ENCODE measurements around the gene CXXC4.

CXXC4 gene

DNA sequence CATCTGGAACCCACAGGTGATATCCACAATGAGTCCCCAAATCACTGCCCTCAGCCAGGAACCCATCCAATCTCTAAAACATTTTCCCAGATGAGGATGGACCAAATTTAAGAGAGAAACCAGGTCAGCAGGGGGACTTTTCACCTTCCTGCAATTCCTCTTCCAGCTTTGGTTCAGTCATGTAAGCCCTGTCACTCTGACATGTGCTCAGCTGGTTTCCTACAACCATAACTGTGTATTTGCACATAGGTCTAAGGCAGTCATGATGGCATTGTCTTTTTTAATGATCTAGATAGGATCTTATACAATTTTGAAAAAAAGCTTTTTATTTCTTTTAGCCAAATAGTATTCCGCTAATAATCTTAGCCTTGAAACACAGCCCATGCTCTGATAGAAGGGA is 6.5 kb downstream of the CXXC4 start:
- DNase-seq (ENCODE audit: low spot score) = no peak

DNA sequence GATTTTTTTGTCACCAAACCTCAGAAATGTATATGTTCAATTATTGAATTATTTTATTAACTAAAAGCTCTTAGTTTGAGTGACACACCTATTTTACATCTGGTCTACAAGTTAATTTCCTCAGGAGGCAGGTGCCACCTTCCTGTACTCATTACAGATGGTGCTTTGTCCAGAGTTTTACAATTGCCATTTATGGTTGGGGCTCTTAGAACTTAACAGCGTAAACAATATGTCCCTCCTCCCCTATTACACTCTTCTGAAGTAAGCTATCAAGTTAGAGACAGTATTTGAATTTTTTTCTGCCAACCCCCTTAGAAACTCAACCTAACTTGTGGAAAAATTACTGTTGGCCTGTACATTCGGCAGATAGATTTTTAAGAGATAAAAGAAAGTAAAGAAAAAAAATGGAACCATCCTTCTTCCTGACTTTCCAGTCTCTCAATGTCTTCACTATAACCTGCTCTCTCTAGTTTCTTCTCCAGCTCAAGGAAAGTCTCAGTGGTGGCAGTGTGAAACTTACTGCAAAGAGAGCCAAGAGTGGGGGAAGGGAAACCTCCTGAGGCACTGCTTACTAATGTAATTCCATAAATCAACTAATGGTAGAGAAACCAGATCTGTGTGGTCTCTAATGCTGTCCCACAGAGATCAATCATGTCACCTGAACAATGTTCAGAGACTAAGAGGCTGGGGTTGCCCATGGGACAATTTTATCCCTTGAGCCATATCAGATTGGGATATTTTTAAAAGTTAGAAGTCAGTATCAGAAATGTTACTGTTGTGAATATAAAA is 7.8 kb downstream of the CXXC4 start:
- DNase-seq (ENCODE audit: low spot score) = no peak

DNA sequence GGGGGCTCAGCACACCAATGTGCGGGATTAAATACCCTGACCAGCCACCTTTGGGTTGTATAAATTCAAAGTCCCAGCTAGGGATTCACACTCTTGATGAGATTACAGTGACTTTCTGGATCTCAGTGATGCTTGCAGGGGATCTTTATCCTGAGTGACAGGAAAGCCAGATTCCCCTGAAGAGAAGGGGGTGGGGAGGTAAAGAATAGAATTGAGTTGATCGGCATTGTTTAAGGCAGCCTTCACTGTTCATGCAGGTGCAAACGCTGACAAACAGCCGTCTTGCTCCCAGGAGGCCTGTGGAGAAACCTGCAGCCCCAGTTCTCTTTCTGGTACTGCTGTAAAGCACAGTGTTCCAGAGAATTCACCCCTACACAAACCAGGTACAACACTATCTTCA is 19.0 kb downstream of the CXXC4 start:
- DNase-seq (ENCODE audit: low spot score) = no peak

DNA sequence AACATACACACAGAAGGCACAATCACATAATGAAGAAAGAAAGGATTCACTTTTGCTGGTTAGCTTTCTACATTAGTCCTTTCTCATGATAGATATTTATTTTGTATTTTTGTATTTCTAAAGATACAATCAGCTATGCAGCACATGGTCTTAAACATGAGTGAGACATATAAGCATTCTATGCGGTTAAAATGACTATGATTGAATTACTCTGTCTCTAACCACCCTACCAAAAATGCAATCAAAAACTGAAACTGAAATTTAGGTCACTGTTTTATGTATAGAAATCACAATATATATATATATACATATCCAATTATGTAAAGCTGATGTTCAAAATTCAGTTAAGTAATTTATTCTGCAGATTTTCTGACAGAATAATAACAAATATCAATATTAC is 21.9 kb downstream of the CXXC4 start:
- DNase-seq (ENCODE audit: low spot score) = no peak

DNA sequence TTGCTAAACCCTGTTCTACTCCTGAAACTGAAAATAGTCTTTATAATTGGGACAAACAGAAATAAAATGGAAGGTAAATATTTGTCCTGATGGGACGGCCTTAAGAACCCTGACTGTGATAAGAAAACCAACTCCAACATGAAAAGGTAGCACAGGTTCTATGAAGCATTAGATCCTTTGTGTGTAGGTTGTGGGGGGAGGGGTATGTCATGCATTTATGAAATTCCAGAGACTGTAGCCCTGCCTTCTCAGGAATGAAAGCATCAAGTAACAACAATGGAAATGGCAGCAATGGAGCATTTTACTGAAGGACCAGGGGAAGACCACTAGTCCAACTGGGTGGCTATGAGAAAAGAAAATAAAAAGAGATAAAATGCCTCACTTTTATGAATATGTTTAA is 23.9 kb downstream of the CXXC4 start:
- no peak for DNase-seq (ENCODE audit: low spot score)

DNA sequence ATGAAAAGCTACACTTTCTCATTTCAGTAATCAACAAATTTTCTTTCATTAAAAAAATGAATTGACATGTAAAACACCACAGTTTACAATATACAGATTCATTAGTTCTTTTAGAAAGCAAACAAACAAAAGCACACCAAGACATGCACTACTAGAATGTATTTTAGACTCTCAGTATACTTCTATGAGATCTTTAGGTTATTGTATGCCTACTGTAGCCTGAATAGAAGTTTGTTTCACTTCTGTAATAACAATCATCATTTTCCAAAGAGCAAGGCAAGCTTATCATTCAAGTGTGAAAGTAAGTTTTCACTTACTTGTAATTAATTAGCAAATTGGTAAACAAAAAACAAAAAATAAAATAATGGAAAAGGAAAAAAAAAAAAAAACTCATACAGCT is 24.9 kb downstream of the CXXC4 start:
- DNase-seq (ENCODE audit: low spot score) = no peak

DNA sequence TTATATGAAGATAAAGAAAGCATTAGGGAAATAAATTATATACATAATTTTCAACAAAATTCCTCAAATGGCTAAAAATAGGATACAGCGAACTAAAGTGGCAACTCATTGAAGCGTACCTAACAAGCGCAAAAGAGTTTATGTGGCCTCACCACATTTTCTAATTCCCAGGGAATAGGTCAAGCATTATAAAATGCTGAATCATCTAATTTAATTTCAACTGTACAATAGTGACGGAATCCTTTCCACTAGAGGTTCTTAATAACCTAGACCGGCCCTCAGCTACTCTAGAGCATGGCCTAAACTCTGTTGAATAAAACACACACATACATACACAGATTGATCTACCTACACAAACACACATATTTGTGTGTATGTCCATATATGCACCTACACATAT is 29.1 kb downstream of the CXXC4 start:
- no peak for DNase-seq (ENCODE audit: low spot score)

DNA sequence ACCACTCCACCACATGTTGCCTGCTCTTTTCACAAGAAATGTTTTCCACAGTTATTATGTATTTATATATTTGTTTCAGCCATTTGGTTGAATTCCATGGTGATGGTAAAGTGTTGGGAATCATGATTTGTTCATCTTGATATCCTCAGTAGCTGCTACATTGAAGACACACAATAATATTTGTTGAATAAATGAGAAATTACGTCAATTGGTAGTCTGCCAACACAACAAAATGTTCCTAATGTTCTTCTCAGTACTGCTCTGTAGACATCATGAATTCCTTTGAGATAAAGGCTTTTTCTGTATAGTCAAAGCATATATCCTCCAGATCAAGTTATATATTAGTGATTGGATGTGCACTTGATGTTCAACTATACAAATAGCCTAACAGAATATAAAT is 29.5 kb downstream of the CXXC4 start:
- DNase-seq (ENCODE audit: low spot score) = no peak

DNA sequence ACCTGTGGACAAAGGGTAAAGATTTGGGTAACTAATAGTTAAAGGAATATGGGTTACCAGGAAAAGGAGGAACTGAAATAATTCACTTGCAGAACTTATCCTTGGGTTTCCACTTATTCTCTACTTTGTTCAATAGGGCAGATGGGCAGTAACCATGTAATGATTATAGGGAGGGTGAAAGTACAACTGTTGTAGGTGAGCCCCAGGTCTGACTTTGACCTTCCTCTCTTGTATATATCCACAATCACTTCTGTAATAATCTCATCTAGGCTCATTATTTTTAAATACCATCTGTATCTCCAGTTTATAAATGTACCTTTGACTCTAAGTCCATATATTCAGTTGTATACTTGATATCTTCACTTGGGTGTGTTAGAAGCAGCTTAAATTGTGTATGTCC is 32.1 kb downstream of the CXXC4 start:
- DNase-seq (ENCODE audit: low spot score) = no peak

DNA sequence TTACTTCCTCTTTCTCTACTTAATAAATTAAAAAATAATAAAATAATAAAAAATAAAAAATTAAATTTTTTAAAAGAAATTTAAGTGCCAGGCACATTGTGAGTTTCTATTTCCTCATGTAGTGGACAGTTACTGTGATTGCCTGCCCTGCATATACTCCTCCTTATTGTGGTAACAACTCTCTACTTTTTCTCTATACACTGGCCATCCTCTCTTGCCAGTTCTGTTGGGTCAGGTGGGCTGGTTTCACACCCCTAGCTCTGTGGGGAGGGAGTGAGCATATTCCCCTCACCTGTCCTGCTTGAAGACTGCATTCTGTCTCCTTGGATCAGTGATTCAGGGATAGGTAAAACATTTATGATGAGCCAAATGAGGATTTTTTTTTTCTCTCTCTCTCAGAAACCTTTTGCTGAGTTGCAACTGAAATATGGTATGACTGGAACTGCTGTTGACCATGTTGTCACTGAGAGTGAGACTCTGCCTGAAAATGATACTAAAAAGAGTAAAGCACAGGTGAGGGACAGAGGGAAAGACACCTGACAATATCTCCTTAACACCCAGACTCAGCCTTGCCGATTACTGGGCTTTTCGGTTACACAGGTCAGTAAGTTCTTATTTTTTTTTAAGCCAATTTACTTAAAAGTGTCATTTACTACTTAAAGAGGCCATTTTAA is 37.2 kb downstream of the CXXC4 start:
- no peak for DNase-seq (ENCODE audit: low spot score)

DNA sequence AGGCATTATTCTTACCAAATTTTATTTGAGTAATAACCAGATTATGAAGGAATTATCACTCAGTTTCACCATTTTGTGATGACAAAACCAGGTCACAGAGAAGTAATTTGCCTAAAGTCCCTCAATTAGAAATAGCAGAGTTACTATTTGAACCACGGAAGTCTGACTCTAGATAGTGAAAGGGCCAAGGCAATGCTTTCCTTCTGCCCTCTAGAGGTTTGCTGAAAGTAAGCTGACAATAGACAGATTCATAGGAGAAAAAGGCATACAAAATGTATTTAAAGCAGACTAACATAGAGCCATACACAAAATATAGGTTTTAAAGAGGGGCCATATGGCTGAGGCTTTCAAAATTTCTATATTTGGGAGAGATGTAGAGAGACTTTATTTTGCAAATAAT is 43.1 kb downstream of the CXXC4 start:
- no peak for DNase-seq (ENCODE audit: low spot score)

DNA sequence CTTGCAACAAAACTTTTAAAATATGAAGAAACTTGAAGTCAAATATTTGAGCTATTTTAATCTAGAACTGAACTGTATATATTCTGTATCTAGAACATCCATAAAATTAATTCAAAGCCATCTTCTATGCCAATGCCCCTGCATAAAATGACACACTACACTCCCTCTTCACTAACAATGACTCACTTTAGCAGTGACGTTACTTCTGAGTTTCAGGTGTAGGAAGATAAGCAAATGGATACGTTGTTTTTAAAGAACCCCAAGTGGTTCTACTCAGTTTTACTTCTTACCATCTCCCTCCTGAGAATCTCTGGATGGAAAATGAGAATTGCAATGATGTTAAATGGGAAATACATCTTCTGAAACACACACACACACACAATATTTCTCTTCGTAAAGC is 45.2 kb downstream of the CXXC4 start:
- no peak for DNase-seq (ENCODE audit: low spot score)

DNA sequence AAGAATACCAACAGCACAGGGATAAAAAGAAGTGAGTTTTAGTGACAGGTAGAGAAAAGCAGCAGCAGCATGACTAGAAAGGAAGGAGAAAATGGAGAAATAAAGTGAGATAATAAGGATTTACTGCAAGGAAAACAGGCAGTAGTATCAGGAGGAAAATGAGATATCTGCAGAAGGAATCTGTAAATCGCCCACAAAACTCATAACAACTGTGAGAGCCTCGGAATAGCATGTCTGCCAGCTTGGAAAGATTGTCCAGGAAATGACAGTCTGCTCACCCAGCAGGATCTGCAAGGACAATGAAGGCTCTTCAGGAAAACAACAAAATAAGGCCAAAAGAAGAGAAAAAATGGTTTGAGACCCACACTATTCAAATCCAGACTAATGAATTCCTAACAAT is 47.4 kb downstream of the CXXC4 start:
- DNase-seq (ENCODE audit: low spot score) = no peak

DNA sequence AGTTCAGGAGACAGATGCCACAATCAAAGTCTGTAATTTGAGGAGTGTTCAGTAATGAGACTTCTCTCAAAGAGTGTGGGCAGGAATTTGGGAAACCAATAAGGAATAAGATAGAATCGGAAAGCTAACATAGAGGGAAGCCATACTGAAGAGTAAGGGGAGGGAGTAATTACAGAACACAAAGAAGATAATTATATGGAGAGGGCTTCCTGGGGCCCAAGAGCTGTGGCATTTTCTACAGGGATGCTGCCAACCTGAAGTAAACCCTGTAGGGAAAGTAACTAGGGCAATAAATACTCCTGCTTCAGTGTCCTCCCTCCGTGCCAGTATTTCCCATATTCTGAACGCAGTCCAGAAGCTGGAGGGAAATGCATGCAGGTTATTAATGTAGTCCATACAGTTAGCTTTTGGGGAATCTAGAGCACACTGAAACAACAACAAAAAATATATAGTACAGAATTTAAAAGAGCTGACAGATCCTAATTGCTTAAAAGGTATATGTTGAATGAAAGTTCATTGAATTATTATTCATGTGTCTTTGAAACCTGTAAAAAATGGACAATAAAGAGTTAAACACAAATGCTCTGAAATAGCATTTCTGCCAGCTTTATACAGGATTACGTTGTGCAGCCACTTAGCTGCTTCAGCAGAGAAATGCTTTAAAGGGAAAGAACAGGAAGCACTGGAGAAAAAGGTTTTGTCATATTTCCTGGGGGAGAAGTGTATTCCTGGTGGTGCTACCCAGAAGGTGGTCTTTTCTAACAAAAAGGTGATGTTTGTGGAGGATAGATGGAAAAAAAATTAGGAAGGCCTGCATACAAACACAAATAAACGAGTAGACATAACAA is 48.0 kb downstream of the CXXC4 start:
- DNase-seq (ENCODE audit: low spot score) = no peak

DNA sequence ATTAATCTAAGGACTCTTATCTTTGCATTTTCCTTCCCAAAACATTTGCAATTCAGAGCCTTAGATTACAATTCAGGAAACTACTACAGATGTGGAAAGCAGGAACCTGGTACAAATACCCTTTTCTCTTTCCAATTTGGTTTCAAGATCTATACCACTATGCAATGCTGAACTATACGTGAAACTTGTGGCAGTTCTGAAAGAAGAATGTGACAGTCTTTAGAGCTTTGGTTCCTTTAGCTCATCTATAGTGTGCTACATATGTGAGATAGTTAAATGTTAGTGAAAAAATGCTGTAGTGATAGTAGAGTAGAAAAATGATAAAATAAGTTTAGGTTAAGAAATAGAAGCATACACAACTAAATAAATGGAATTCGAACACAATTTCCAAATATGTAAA is 50.0 kb downstream of the CXXC4 start:
- DNase-seq (ENCODE audit: low spot score) = no peak

DNA sequence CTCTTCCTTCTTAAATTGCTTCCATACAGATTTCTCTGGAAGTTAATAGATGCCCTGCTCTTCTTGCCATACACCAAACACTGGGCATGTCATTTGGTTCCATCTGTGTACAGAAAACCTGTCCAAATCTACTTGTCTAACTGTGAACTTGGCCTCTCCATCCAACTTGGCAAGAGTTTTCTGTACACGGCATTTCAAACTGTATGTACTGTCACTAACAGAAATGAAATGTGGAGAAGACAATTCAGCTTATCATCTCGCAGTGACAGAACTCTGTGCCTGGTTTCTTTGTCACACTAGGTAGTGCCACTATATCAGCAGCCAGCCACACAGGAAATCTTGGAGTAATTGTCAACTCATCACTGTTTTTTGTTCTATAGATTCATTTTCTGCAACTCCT is 58.2 kb downstream of the CXXC4 start:
- no peak for DNase-seq (ENCODE audit: low spot score)

DNA sequence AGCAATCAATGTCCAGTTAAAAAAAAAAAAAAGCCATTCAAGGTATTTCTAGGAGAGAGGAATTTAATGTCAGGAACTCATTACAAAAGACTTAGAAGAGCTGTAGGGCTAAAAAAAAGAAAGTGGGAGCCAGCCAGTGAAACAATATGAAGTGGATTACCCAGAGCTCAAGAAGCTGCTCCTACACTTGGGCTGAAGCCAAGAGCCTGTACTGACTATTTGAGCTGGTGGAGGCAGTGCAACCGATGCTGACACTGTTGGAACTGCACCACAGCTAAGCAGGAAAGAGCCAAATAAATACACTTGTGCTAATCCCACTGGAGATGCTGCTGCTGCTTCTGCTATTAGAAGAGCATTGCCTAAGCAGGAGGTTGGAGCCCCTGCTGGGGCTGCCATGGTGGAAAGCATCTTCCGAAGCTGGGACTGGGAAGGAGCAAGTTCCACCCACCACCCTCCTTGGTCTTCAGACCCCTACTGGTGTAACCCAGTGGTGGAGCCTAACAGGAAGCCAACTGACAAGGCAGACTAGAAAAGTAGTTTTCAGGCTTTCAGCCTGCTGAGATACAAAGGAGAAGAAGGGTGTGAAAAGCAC is 65.4 kb downstream of the CXXC4 start:
- no peak for DNase-seq (ENCODE audit: low spot score)

DNA sequence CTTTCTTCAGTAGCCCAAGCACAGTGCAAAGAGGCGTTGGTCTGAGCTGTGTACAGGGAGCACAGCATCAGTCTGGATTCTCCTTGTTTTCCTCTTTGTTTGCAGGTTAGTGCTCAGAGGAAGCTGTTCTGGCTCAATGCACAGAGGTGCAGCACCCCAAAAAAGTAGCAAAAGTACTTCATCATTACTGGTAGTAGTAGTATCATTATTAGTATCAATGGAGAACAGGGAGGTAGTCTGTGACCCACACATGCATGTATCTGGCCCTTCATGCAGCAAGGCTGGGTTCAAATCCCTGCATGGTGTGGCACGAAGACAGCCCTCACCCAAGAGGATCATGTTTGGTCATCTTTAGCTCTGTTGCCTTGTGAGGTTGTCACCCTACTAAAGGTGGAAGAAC is 68.7 kb downstream of the CXXC4 start:
- DNase-seq (ENCODE audit: low spot score) = no peak

DNA sequence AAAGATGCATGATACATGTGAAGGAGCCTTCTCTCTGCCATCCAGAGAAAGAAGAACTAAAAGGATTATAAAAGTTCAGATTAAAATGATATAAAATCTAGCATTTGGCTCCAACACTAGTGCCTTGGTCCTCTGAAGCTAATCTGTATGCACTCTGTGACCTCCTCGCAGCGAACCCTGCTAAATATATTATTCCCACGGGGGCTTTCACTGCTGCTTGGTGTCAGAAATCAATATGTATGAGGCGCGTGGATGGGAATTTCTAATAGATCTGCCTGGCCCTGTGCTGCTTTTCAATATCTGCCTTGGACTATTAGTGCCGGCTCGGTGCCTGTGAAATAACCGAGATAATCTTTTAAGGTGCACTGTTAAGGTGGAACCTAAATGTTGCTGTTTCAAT is 69.7 kb downstream of the CXXC4 start:
- DNase-seq (ENCODE audit: low spot score) = no peak

DNA sequence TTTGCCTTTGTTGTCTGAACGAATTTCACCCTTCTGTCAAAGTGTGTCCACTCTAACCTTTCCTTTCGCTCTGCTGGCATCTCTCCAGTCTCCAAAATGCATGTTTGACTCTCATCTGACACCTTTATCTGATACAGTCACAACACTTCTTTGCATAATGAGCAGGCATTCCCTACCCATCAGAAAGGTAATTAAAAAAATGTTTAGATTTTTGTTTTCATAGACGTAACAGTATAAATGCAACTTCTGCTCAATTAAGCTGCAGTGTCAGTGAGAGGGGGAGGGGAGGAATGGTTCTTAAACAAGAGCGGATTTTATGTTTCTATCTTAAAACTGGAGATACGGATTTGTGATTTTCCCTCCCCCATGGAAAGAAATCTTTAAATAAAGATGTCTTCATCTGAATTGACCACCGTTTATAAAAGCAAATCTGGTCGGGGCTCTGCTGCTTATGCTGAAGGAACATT is 70.2 kb downstream of the CXXC4 start:
- DNase-seq (ENCODE audit: low spot score) = no peak

DNA sequence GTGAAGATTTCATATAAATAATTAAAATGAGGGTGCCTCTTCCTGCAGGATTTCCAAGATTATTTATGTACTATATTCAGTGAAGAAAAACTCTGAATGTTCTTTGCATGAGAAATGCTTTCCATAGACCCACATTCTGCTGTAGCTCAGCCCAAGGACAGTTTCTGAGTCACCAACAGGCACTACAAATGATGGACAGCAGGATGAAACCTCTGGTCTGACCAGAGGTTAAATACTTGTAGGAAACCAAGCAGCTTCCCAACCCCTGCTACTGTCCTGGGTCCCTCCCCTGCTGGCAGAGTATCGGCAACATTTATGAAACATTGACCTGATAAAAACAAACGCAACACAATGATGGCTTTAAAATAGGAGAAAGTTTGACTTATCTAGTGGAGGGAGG is 73.1 kb downstream of the CXXC4 start:
- no peak for DNase-seq (ENCODE audit: low spot score)

DNA sequence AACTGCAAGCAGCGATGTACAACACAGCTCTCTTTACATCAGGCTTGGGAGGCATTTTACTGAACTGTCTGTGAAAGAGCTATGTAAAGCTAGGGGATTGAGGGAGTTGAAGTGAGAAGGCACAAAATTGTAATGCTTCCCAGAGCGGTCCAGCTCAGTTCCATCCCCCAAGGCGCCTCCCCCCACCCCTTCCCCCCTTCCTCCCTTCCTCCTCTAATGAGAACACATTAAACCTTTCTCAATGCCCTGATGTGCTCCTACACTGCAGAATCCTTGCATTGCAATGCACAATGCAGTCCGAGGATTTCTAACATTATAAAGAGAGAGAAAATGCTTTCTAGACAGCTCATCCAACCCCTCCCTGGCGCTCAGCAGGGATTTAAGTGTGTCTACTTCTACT is 73.9 kb downstream of the CXXC4 start:
- DNase-seq (ENCODE audit: low spot score) = no peak
